Ascending aorta (tissue), 2 donors: ENCODE results near the gene GDNF. TPM values are rescaled to one million over a fixed set of nuclear protein-coding genes. Genes with fewer than 3 reads are reported as not detected.

Experiments used
- DNase-seq, 2 donors: peaks; one replicate each; pipeline ENCODE4 v3.0.0-alpha.2; 2019; ENCODE audit warnings: low spot score in 2 of 2
- H3K27ac ChIP-seq, 2 donors: fragments of 200-600 bp; sonication (generic); one replicate each; pipeline ENCODE4 v1.5.1; 2016 to 2017; ENCODE audit warnings: mild to moderate bottlenecking in 1 of 2
- H3K27me3 ChIP-seq: fragments of 200-600 bp; sonication (generic); one replicate; pipeline ENCODE4 v1.5.1; 2017
- H3K36me3 ChIP-seq, 2 donors: fragments of 200-600 bp; sonication (generic); one replicate each; pipeline ENCODE4 v1.5.1; 2016
- H3K4me1 ChIP-seq, 2 donors: fragments of 200-600 bp; sonication (generic); one replicate each; pipeline ENCODE4 v1.5.1; 2016 to 2017; ENCODE audit warnings: mild to moderate bottlenecking in 1 of 2
- H3K4me3 ChIP-seq, 2 donors: fragments of 200-600 bp; sonication (generic); one replicate each; pipeline ENCODE4 v1.5.1; 2016 to 2017; ENCODE audit warnings: mild to moderate bottlenecking in 1 of 2
- H3K9me3 ChIP-seq, 2 donors: fragments of 200-600 bp; sonication (generic); one replicate each; pipeline ENCODE4 v1.5.1; 2016
- CTCF ChIP-seq, 3 experiments: fragments of 200-600 bp in 2 of 3; fragments of 450-650 bp in 1 of 3; sonication (generic) in 2 of 3; IDR thresholded peaks; one replicate each; pipeline ENCODE4 v1.5.1; 2016 to 2019; ENCODE audit warnings: antibody characterized with exemption in 3 of 3, mild to moderate bottlenecking in 1 of 3, moderate library complexity in 1 of 3
- intact Hi-C: fragments of 100-400 bp; cut with DNase I; formaldehyde crosslinking; loops from one replicate; pipeline ENCODE4 v1.15.1; 2023
- total RNA-seq: library from RNA; depleted of rRNA; stranded (reverse); fragments of >200 nt; gene quantifications from one replicate; pipeline ENCODE4 v1.1.0, GENCODE V29; 2016

The GDNF gene
- total RNA-seq, 1 donor from 2014 or later, result not detected

- H3K36me3 ChIP-seq, result no peaks in the 10 kb centered on the region
- H3K4me1 ChIP-seq, result no peaks in the 10 kb centered on the region
- intact Hi-C loops, result no loop called here
- no peak for DNase-seq
- TF ChIP-seq CTCF (IDR thresholded peaks at IDR 0.05), result no peak
- no peak overlapping the region for H3K27ac ChIP-seq
- H3K27me3 ChIP-seq, result no peaks in the 10 kb centered on the region
- H3K4me3 ChIP-seq, result no peak overlapping the region
- H3K9me3 ChIP-seq, result no peaks in the 10 kb centered on the region
These were observed 17.9 kb upstream of the GDNF start for GRCh38 chr5:37857696-37858095.

GRCh38 chr5:37855438-37855837 lies 15.6 kb upstream of the GDNF start:
- no peak for DNase-seq
- Histone ChIP-seq H3K36me3 (no peaks in the 10 kb centered on the region), H3K27me3 (no peaks in the 10 kb centered on the region), H3K4me1 (no peaks in the 10 kb centered on the region), H3K27ac (no peak overlapping the region), H3K9me3 (no peaks in the 10 kb centered on the region), H3K4me3 (no peak overlapping the region)
- intact Hi-C loops, result no loop called here
- TF ChIP-seq CTCF (IDR thresholded peaks at IDR 0.05), result no peak

GRCh38 chr5:37851305-37851704 lies 11.5 kb upstream of the GDNF start:
- no peak for TF ChIP-seq CTCF (IDR thresholded peaks at IDR 0.05)
- Histone ChIP-seq H3K36me3 (no peaks in the 10 kb centered on the region), H3K27ac (no peak overlapping the region), H3K9me3 (no peaks in the 10 kb centered on the region), H3K27me3 (no peaks in the 10 kb centered on the region), H3K4me1 (no peaks in the 10 kb centered on the region), H3K4me3 (no peak overlapping the region)
- DNase-seq, result no peak
- intact Hi-C loops, result no loop called here

- H3K9me3 ChIP-seq, result no peaks in the 10 kb centered on the region
- no peak overlapping the region for H3K27ac ChIP-seq
- TF ChIP-seq CTCF (IDR thresholded peaks at IDR 0.05), result no peak
- H3K4me1 ChIP-seq, result no peaks in the 10 kb centered on the region
- no peak for DNase-seq
- no peak overlapping the region for H3K4me3 ChIP-seq
- intact Hi-C loops, result no loop called here
- H3K36me3 ChIP-seq, result no peaks in the 10 kb centered on the region
- H3K27me3 ChIP-seq, result no peaks in the 10 kb centered on the region
These were observed 10.5 kb upstream of the GDNF start for GRCh38 chr5:37850226-37850865.

GRCh38 chr5:37849641-37850040 lies 9.8 kb upstream of the GDNF start:
- H3K27me3 ChIP-seq, result no peaks in the 10 kb centered on the region
- no peak for DNase-seq
- H3K36me3 ChIP-seq, result no peaks in the 10 kb centered on the region
- intact Hi-C loops, result no loop called here
- H3K4me1 ChIP-seq, result no peaks in the 10 kb centered on the region
- no peak overlapping the region for H3K27ac ChIP-seq
- no peaks in the 10 kb centered on the region for H3K9me3 ChIP-seq
- H3K4me3 ChIP-seq, result no peak overlapping the region
- TF ChIP-seq CTCF (IDR thresholded peaks at IDR 0.05), result no peak

- TF ChIP-seq CTCF (IDR thresholded peaks at IDR 0.05), result no peak
- Histone ChIP-seq H3K36me3 (no peaks in the 10 kb centered on the region), H3K27me3 (no peaks in the 10 kb centered on the region), H3K27ac (no peak overlapping the region), H3K9me3 (no peaks in the 10 kb centered on the region), H3K4me3 (no peak overlapping the region), H3K4me1 (no peaks in the 10 kb centered on the region)
- intact Hi-C loops, result no loop called here
- no peak for DNase-seq
These were observed 8.2 kb upstream of the GDNF start for GRCh38 chr5:37847978-37848425.
